D341Med (cell line): Measurements from ENCODE around the gene TBX3.

Source experiments
- DNase-seq: peaks from one replicate; pipeline ENCODE4 v3.0.0; 2012; ENCODE audit warnings: low spot score

Gene TBX3

GRCh38 chr12:114668151-114668885 lies 15.7 kb downstream of the TBX3 start:
- DNase-seq, result peak; percentile 73

GRCh38 chr12:114667669-114668150 lies 16.3 kb downstream of the TBX3 start:
- no peak for DNase-seq

GRCh38 chr12:114666746-114667668 lies 17.0 kb downstream of the TBX3 start:
- no peak for DNase-seq

DNA sequence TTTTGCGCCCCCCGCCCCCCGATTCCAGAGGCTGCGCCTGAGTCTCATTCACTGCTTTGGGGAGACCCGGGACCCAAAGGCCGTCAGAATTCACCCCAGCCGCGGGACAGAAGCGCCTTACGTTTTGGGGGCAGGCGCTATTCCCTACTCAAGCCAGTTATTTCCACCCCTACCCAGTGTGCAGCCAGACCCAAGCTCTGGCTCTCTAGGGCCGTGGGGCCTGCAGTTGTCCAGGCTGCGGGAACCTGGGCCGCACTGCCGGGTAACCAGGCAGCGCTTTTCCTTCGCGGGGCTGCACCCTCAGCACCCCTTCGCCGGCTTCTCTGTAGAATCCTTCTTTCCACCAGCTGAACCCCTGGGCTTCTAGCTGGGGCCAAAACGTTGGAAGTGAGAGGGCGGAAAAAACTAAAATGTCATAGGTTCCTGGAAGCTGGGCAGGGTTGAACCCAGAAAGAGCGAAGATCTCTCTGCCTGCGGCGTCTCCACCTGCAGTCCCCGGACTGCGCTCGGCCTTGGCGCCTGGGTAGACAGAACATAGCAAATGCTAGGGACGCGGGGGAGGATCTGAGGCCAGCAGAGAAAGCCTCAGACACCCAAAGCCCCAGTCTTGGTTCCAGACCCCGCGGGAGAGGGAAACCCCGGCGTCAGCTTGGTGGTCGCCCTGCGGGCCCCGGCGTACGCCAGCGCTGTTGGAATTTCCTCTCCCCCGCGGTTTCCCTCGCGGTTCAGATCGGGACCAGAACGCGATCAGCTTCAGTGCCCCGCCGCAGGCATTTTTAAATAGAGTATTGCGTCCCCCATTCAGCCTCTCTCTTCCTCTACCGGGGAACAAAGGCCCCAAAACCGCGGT lies 18.3 kb downstream of the TBX3 start:
- no peak for DNase-seq

- DNase-seq, result no peak
Measured at GRCh38 chr12:114664651-114665320, 19.2 kb downstream of the TBX3 start.

- DNase-seq, result peak; percentile 68
Measured at GRCh38 chr12:114662512-114663177, 21.3 kb downstream of the TBX3 start.

DNA sequence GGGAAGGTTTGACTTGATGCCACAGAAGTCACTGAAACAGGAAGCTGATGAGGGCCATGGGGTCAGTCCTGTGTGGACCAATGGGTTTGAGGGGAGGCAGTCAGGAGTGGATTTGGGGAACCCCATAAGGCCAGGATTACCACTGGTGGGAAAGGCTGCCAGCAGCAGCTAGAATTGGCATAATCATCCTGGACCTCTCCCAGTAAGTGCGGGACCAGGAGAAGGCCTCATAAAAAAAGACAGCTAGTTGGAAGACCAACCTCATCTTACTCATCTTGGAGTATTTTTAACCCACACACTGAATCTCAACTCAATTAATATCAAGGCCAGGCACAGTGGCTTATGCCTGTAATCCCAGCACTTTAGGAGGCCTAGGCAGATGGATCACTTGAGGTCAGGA lies 22.7 kb downstream of the TBX3 start:
- no peak for DNase-seq

GRCh38 chr12:114659084-114659483 lies 24.9 kb downstream of the TBX3 start:
- DNase-seq, result no peak

GRCh38 chr12:114658002-114658441 lies 26.0 kb downstream of the TBX3 start:
- no peak for DNase-seq

DNA sequence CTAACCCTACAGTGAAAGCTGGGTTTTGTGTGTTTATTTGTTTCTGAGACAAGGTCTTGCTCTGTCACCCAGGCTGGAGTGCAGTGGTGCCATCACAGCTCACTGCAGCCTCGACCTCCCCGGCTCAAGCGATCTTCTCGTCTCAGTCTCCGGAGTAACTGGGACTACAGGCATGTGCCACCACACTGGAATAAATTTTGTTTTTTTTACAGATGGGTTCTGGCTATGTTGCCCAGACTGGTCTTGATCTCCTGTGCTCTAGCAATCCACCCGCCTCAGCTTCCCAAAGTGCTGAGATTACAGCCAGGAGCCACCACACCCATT lies 26.4 kb downstream of the TBX3 start:
- DNase-seq, result no peak

GRCh38 chr12:114656906-114657596 lies 26.9 kb downstream of the TBX3 start:
- no peak for DNase-seq

DNA sequence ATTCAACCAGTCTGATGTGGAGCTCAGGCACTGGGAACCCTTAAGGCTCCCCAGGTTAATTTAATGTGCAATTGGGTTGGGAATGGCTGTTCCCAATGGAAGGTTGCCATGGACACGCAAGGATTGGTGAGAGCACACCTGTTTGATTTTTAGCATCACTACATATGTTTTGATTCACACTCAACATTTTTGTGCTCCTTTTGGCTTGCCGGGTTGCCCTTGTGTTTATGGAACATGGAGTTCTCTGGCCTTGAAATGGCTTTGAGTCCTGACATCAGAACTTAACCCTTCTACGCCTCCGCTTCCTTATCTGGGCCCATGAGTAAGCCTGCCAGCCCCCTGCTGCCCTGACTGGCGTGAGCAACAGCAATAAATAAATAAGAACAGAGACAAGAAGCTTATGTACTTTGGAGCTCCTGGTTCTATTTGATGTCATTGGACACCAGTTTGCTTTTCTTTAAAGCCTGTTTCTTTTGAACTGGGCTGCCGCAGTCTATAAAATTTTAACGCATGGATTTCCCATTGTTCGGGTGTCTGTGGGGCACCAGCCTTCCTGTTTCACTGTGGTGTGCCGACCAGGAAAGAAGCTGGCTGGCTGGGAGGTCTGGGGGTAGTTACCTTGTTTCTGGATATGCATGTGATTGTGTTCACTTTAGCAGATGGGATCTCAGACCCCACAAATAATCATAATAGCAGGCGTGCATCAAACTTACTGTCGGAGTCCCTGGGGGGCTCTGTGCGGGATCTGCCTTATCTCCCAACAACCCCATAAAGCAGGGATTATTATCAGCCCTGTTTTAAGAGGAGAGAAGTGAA lies 27.8 kb downstream of the TBX3 start:
- no peak for DNase-seq

DNA sequence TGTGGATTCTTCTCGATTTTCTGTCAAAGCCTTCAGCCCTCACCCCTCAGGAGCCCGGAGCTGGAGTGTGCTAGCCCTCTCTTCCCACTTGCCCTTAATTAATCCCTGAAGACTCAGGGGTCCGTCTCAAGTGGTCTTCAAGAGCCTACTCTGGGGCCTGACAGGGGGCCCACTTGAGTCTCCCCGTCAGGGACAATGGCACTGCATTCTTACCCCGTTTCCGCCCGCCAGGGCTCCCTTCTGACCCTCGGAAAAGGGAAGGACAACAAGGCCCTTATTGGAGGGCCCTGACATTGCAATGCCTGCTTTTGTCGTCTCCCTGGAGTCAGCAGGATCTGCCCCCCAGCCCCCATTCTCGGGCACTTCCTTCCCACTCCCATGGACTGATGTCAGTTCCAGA lies 34.4 kb downstream of the TBX3 start:
- DNase-seq, result no peak

DNA sequence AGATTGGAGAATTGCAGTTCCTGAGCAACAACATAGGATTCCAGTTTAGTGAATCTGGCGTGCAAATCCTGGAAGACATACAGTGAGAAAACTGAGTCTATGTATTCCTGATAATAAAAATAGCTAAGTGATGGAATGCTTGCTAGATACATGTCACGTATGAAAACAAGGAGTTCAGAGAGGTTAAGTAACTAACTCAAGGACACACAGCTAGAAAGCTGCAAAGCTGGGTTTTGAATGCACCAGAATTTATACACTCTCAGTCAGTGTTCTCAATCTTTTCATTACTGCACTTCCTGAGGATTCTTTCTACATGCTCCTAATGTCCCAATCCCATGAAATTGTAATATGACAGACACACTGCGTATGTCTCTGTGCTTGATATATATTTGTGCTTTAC lies 35.3 kb downstream of the TBX3 start:
- DNase-seq, result no peak

- DNase-seq, result no peak
Measured at GRCh38 chr12:114638790-114639435, 45.1 kb downstream of the TBX3 start.

GRCh38 chr12:114636723-114637480 lies 47.1 kb downstream of the TBX3 start:
- no peak for DNase-seq

DNA sequence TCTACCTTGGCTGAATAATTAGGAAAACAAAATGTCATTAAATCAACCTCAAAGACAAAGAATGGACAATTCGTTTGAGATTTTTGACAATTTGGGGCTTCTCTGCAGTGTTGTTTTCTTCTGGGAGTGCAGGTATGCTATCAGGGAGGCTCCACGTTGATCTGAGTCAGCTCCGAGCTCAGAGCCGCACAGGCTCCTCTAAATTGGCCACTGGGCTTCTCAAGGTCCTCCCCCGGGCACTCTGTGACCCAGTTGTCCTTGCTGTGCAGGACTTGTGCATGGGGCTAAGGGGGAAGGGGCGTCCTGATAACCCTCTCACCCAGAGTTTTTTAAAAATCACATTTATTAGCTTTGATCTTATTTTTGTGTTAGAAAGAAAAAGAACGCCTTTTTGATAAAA lies 52.7 kb downstream of the TBX3 start:
- DNase-seq, result no peak

- no peak for DNase-seq
Measured at GRCh38 chr12:114628199-114628598, 55.8 kb downstream of the TBX3 start.
